HepG2 (cell line): ENCODE results near the gene ZC3H18. TPM values are rescaled to one million over a fixed set of nuclear protein-coding genes. Genes with fewer than 3 reads are reported as not detected.
A peak's percentile ranks its signal among the peaks of the same experiment; 100 is the strongest.

Experiments used
- ATAC-seq: fragments of 200-7000 bp; cut with Tn5 transposase; 3 replicates; pipeline ENCODE4 v1.9.1; 2020; ENCODE audit warnings: mild to moderate bottlenecking, moderate library complexity
- BruUV-seq: library from RNA; stranded (reverse); fragments of 400-500 nt; replicated peaks from 2 replicates; lab custom pipeline; 2021; lab: Mats Ljungman, UMichigan
- CTCF ChIA-PET: fragments of 300-600 bp; formaldehyde crosslinking; extraction: SDS; loops from one replicate; lab custom pipeline; 2021; ENCODE audit warnings: low total read pairs, inconsistent platforms, low intra/inter-chr PET ratio; lab: Yijun Ruan, JAX
- POLR2A ChIA-PET: fragments of 350-600 bp; sonication (Branson Sonifier 250); formaldehyde crosslinking; loops from one replicate; lab custom pipeline; 2020; ENCODE audit warnings: antibody characterized with exemption, inconsistent platforms; lab: Yijun Ruan, JAX
- DNase-seq: peaks from one replicate; pipeline ENCODE4 v3.0.0-alpha.2; 2015; ENCODE audit warnings: low spot score
- FAIRE-seq: peaks from 3 replicates; lab custom pipeline; 2011; peaks lifted over from hg19 to GRCh38; lab: Jason Lieb, UNC
- H2AFZ ChIP-seq: one replicate; pipeline ENCODE4 v1.6.1; 2011; ENCODE audit warnings: low read length, inconsistent platforms
- H3K27ac ChIP-seq: fragments of 300-600 bp; 3 replicates; pipeline ENCODE4 v1.8.0; 2011; ENCODE audit warnings: mixed run types, mild to moderate bottlenecking, mixed read lengths, low read length, inconsistent platforms; ENCODE audit not compliant: insufficient read depth; ENCODE audit errors: extremely low read length
- H3K27me3 ChIP-seq, 2 experiments: fragments of 200-600 bp in 1 of 2; 2 replicates in 1 of 2; 3 replicates in 1 of 2; pipeline versions ENCODE4 v1.6.0 to v1.8.0; 2011; ENCODE audit warnings: low read length in 2 of 2, mild to moderate bottlenecking in 2 of 2, moderate library complexity in 2 of 2, inconsistent platforms in 1 of 2; ENCODE audit not compliant: insufficient read depth in 2 of 2, control insufficient read depth in 1 of 2
- H3K36me3 ChIP-seq, 2 experiments: fragments of 200-600 bp in 1 of 2; replicated peaks in 1 of 2; 2 replicates in 1 of 2; 3 replicates in 1 of 2; pipeline versions ENCODE4 v1.5.1 to v1.8.0; 2011; ENCODE audit warnings: low read length in 2 of 2, inconsistent platforms in 1 of 2; ENCODE audit not compliant: insufficient read depth in 2 of 2, control insufficient read depth in 1 of 2
- H3K4me1 ChIP-seq: 2 replicates; pipeline ENCODE4 v1.5.1; 2012; ENCODE audit warnings: low read length, inconsistent platforms; ENCODE audit not compliant: insufficient read depth
- H3K4me2 ChIP-seq: 2 replicates; pipeline ENCODE4 v1.6.0; 2011; ENCODE audit warnings: low read depth, low read length, inconsistent platforms
- H3K4me3 ChIP-seq, 3 experiments: fragments of 200-600 bp in 1 of 3; sonication (generic), shearing (Covaris generic) in 1 of 3; replicated peaks in 1 of 3; 2 replicates each; pipeline ENCODE4 v1.5.1; 2011 to 2016; ENCODE audit warnings: low read length in 3 of 3, inconsistent platforms in 2 of 3, low read depth in 2 of 3, mild to moderate bottlenecking in 2 of 3, control low read depth in 1 of 3, mixed read lengths in 1 of 3; ENCODE audit not compliant: insufficient read depth in 1 of 3
- H3K79me2 ChIP-seq: one replicate; pipeline ENCODE4 v1.6.1; 2011; ENCODE audit warnings: low read length, inconsistent platforms; ENCODE audit not compliant: insufficient read depth
- H3K9ac ChIP-seq: 2 replicates; pipeline ENCODE4 v1.6.0; 2011; ENCODE audit warnings: mild to moderate bottlenecking, low read depth, low read length, inconsistent platforms; ENCODE audit not compliant: insufficient read depth
- H3K9me3 ChIP-seq: 2 replicates; pipeline ENCODE4 v1.5.1; 2012; ENCODE audit warnings: mild to moderate bottlenecking, low read length
- H4K20me1 ChIP-seq: 2 replicates; pipeline ENCODE4 v1.6.0; 2011; ENCODE audit warnings: inconsistent platforms, mild to moderate bottlenecking, low read length, moderate library complexity; ENCODE audit not compliant: insufficient read depth
- AFF4 ChIP-seq: sonication (generic); formaldehyde crosslinking; IDR thresholded peaks from 2 replicates; pipeline ENCODE4 v1.4.0; 2020; ENCODE audit warnings: missing genetic modification reagents
- ESRRA ChIP-seq: sonication (generic); formaldehyde crosslinking; IDR thresholded peaks from 2 replicates; pipeline ENCODE4 v1.5.1; 2020; ENCODE audit warnings: mild to moderate bottlenecking, low read depth, missing genetic modification reagents
- GATAD2A ChIP-seq: IDR thresholded peaks from 2 replicates; pipeline ENCODE4 v1.6.1; 2016
- JUND ChIP-seq: sonication (generic); formaldehyde crosslinking; IDR thresholded peaks from 2 replicates; pipeline ENCODE4 v1.8.0; 2022; ENCODE audit warnings: mild to moderate bottlenecking, missing genetic modification reagents
- NCOR1 ChIP-seq: fragments of 200-600 bp; sonication (generic); IDR thresholded peaks from 2 replicates; pipeline ENCODE4 v1.7.0; 2017; ENCODE audit warnings: antibody characterized with exemption, low read length, borderline replicate concordance
- PCBP1 ChIP-seq: fragments of 200-400 bp; formaldehyde crosslinking; IDR thresholded peaks from 2 replicates; pipeline ENCODE4 v1.6.1; 2017; ENCODE audit warnings: mild to moderate bottlenecking, low read depth, low read length, borderline replicate concordance
- RBM39 ChIP-seq: fragments of 200-400 bp; formaldehyde crosslinking; IDR thresholded peaks from one replicate; pipeline ENCODE4 v1.6.1; 2018; ENCODE audit warnings: antibody characterized with exemption, mild to moderate bottlenecking, low read depth, low read length; ENCODE audit not compliant: poor library complexity, severe bottlenecking
- SMARCC2 ChIP-seq: fragments of 450-650 bp; IDR thresholded peaks from 2 replicates; pipeline ENCODE4 v1.6.1; 2017; ENCODE audit warnings: antibody characterized with exemption, mild to moderate bottlenecking
- TAF1 ChIP-seq: sonication (generic); formaldehyde crosslinking; IDR thresholded peaks from 2 replicates; pipeline ENCODE4 v1.4.0; 2020; ENCODE audit warnings: missing genetic modification reagents
- ZNF33A ChIP-seq: sonication (generic); formaldehyde crosslinking; IDR thresholded peaks from 2 replicates; pipeline ENCODE4 v1.5.1; 2020; ENCODE audit warnings: missing genetic modification reagents, mild to moderate bottlenecking, moderate library complexity, borderline replicate concordance
- ZNF687 ChIP-seq: sonication (generic); formaldehyde crosslinking; IDR thresholded peaks from 2 replicates; pipeline ENCODE4 v1.5.1; 2020; ENCODE audit warnings: mild to moderate bottlenecking, missing genetic modification reagents, moderate library complexity
- ZNF839 ChIP-seq: sonication (generic); formaldehyde crosslinking; IDR thresholded peaks from 2 replicates; pipeline ENCODE4 v1.4.0; 2020; ENCODE audit warnings: missing genetic modification reagents, mild to moderate bottlenecking, borderline replicate concordance
- ZSCAN5A ChIP-seq: sonication (generic); formaldehyde crosslinking; IDR thresholded peaks from 2 replicates; pipeline ENCODE4 v1.8.0; 2022; ENCODE audit warnings: mild to moderate bottlenecking, missing genetic modification reagents, borderline replicate concordance
- WGBS: methylation state at CpG from one replicate; pipeline ENCODE4 v1.1.6; 2017; ENCODE audit warnings: low lambda C conversion rate; 5-methylcytosine and 5-hydroxymethylcytosine counted together
- in situ Hi-C: cut with HindIII; loops from 2 replicates; pipeline ENCODE4 v1.10.0; 2017; ENCODE audit warnings: low pct_unique_long_range_greater_than_20kb; ENCODE audit not compliant: extremely low pct_ligation_motif_present
- intact Hi-C: fragments of 100-400 bp; cut with micrococcal nuclease; formaldehyde crosslinking; loops from one replicate; pipeline ENCODE4 v1.10.0; 2022; ENCODE audit not compliant: unreplicated experiment
- polyA plus RNA-seq, 8 experiments: library from polyadenylated mRNA; depleted of rRNA in 3 of 8; stranded (reverse) in 7 of 8; unstranded in 1 of 8; fragments of >200 nt; fragmentation: Illumina TruSeq in 4 of 8; extraction: Trizol in 4 of 8; gene quantifications; 2 replicates each; pipeline versions ENCODE4 v1.2.1 to v1.2.3, GENCODE V29; 2011 to 2016; ENCODE audit warnings: low read depth in 4 of 8, missing spikeins in 1 of 8, mixed read lengths in 1 of 8; ENCODE audit not compliant: insufficient read depth in 1 of 8
- total RNA-seq, 5 experiments: library from RNA; depleted of rRNA; stranded (reverse); fragments of >200 nt; fragmentation: Illumina TruSeq; extraction: Trizol; gene quantifications; 2 replicates each; pipeline ENCODE4 v1.2.3, GENCODE V29; 2016; ENCODE audit warnings: low read depth in 1 of 5

ZC3H18 gene
- total and polyA plus RNA-seq, 2 of the 13 experiments (the other 11 are each of a cell fraction or from before 2014, with no cell fraction given), result 11.2 to 27.4 TPM

- TF ChIP-seq PCBP1, result 0 out of 2 replicates have a peak, but pooled peaks have one; percentile 2
These were observed 82.0 kb downstream of the ZC3H18 start (continued) for GRCh38 chr16:88651989-88652761.

GRCh38 chr16:88652762-88653063 lies 82.5 kb downstream of the ZC3H18 start:
- ChIA-PET CTCF (no interaction called here), POLR2A (interaction anchor here (5.2 kb wide), 1 partner anchor 11 kb away, joined by 51 read pairs; the partner anchor contains the start of gene MVD)
- no peak overlapping the region for H2AFZ ChIP-seq
- H3K9ac ChIP-seq, result no peak overlapping the region
- 92% methylated on average over 3 of the region's 8 CpGs for WGBS
- peaks cover 12% of the 10 kb centered on the region; the same call in 1 of the 2 replicates for H4K20me1 ChIP-seq
- in situ Hi-C loops, result no loop called here
- H3K36me3 ChIP-seq, result peaks cover 8 to 38% of the 10 kb centered on the region in 2 experiments
- intact Hi-C loops, result loop anchor here (5.0 kb wide), 1 partner anchor 55 kb away; no protein-coding TSS in a partner anchor
- H3K79me2 ChIP-seq, result peaks cover 28% of the 10 kb centered on the region
- FAIRE-seq (no peak), ATAC-seq (no peak), DNase-seq (no peak)
- no TSS peak for BruUV-seq
- no peak overlapping the region for H3K4me2 ChIP-seq
- H3K4me3 ChIP-seq, result no peak overlapping the region
- peak overlapping the region; percentile 88 for H3K27ac ChIP-seq
- no peaks in the 10 kb centered on the region for H3K9me3 ChIP-seq
- H3K27me3 ChIP-seq, result no peaks in the 10 kb centered on the region
- peaks cover 27% of the 10 kb centered on the region for H3K4me1 ChIP-seq
- TF ChIP-seq GATAD2A (CRISPR knock-in tag) (no peak), ZNF33A (CRISPR knock-in tag) (no peak), TAF1 (CRISPR knock-in tag) (no peak), SMARCC2 (no peak), AFF4 (CRISPR knock-in tag) (no peak), ZSCAN5A (CRISPR knock-in tag) (no peak), RBM39 (no peak), JUND (no peak), ESRRA (CRISPR knock-in tag) (no peak), ZNF687 (CRISPR knock-in tag) (no peak), ZNF839 (CRISPR knock-in tag) (no peak), NCOR1 (no peak)
